ENCODE data around the gene GALK1. TPM values are rescaled to one million over a fixed set of nuclear protein-coding genes. Genes with fewer than 3 reads are reported as not detected.

GALK1 gene
- total RNA-seq, 1 experiment from 2014 or later: 57.3 TPM

- in situ Hi-C loops (cut with HindIII; ENCODE audit: low pct_unique_long_range_greater_than_20kb, low sequenced_read_pairs): no loop called here
- DNase-seq (ENCODE audit: low read depth): no peak
Measured at GRCh38 chr17:75754378-75755204, 10.4 kb downstream of the GALK1 start.

- in situ Hi-C loops (cut with HindIII; ENCODE audit: low pct_unique_long_range_greater_than_20kb, low sequenced_read_pairs): no loop called here
- DNase-seq (ENCODE audit: low read depth): no peak
Measured at GRCh38 chr17:75753514-75754377, 11.2 kb downstream of the GALK1 start.

GRCh38 chr17:75752802-75753513, 12.0 kb downstream of the GALK1 start:
- DNase-seq (ENCODE audit: low read depth): no peak
- in situ Hi-C loops (cut with HindIII; ENCODE audit: low pct_unique_long_range_greater_than_20kb, low sequenced_read_pairs): no loop called here

- no peak for DNase-seq (ENCODE audit: low read depth)
- in situ Hi-C loops (cut with HindIII; ENCODE audit: low pct_unique_long_range_greater_than_20kb, low sequenced_read_pairs): no loop called here
Measured at GRCh38 chr17:75752405-75752709, 12.6 kb downstream of the GALK1 start.

- in situ Hi-C loops (cut with HindIII; ENCODE audit: low pct_unique_long_range_greater_than_20kb, low sequenced_read_pairs): no loop called here
- DNase-seq (ENCODE audit: low read depth): no peak
Measured at GRCh38 chr17:75751676-75752404, 13.2 kb downstream of the GALK1 start.

GRCh38 chr17:75750661-75751423, 14.2 kb downstream of the GALK1 start:
- in situ Hi-C loops (cut with HindIII; ENCODE audit: low pct_unique_long_range_greater_than_20kb, low sequenced_read_pairs): no loop called here
- DNase-seq (ENCODE audit: low read depth): no peak

GRCh38 chr17:75749545-75750389, 15.2 kb downstream of the GALK1 start:
- peak; percentile 45 for DNase-seq (ENCODE audit: low read depth)
- in situ Hi-C loops (cut with HindIII; ENCODE audit: low pct_unique_long_range_greater_than_20kb, low sequenced_read_pairs): no loop called here

- no peak for DNase-seq (ENCODE audit: low read depth)
- in situ Hi-C loops (cut with HindIII; ENCODE audit: low pct_unique_long_range_greater_than_20kb, low sequenced_read_pairs): no loop called here
Measured at GRCh38 chr17:75748706-75749105, 16.3 kb downstream of the GALK1 start.

GRCh38 chr17:75743625-75744206, 21.3 kb downstream of the GALK1 start:
- in situ Hi-C loops (cut with HindIII; ENCODE audit: low pct_unique_long_range_greater_than_20kb, low sequenced_read_pairs): no loop called here
- no peak for DNase-seq (ENCODE audit: low read depth)

- in situ Hi-C loops (cut with HindIII; ENCODE audit: low pct_unique_long_range_greater_than_20kb, low sequenced_read_pairs): no loop called here
- DNase-seq (ENCODE audit: low read depth): no peak
Measured at GRCh38 chr17:75742337-75742736, 22.7 kb downstream of the GALK1 start.

GRCh38 chr17:75740631-75741077, 24.3 kb downstream of the GALK1 start:
- no peak for DNase-seq (ENCODE audit: low read depth)
- in situ Hi-C loops (cut with HindIII; ENCODE audit: low pct_unique_long_range_greater_than_20kb, low sequenced_read_pairs): no loop called here

- in situ Hi-C loops (cut with HindIII; ENCODE audit: low pct_unique_long_range_greater_than_20kb, low sequenced_read_pairs): no loop called here
- DNase-seq (ENCODE audit: low read depth): no peak
Measured at GRCh38 chr17:75740215-75740614, 24.8 kb downstream of the GALK1 start.

- in situ Hi-C loops (cut with HindIII; ENCODE audit: low pct_unique_long_range_greater_than_20kb, low sequenced_read_pairs): no loop called here
- DNase-seq (ENCODE audit: low read depth): no peak
Measured at GRCh38 chr17:75739801-75740200, 25.2 kb downstream of the GALK1 start.

- no peak for DNase-seq (ENCODE audit: low read depth)
- in situ Hi-C loops (cut with HindIII; ENCODE audit: low pct_unique_long_range_greater_than_20kb, low sequenced_read_pairs): no loop called here
Measured at GRCh38 chr17:75739174-75739573, 25.8 kb downstream of the GALK1 start.

- in situ Hi-C loops (cut with HindIII; ENCODE audit: low pct_unique_long_range_greater_than_20kb, low sequenced_read_pairs): no loop called here
- no peak for DNase-seq (ENCODE audit: low read depth)
Measured at GRCh38 chr17:75738218-75738802, 26.7 kb downstream of the GALK1 start.

Measured in Caki2 (cell line).